Karpas-422 (cell line): ENCODE data around the gene DGKB. TPM values are rescaled to one million over a fixed set of nuclear protein-coding genes. Genes with fewer than 3 reads are reported as not detected.

Experiments
- DNase-seq: peaks from one replicate; pipeline ENCODE4 v3.0.0-alpha.2; 2015
- H2AFZ ChIP-seq: fragments of 200-600 bp; sonication (generic); 2 replicates; pipeline ENCODE4 v1.6.1; 2014; ENCODE audit warnings: antibody characterized with exemption, low read length, mixed read lengths
- H3K27ac ChIP-seq: fragments of 200-600 bp; sonication (generic); 2 replicates; pipeline ENCODE4 v1.5.1; 2014; ENCODE audit warnings: mild to moderate bottlenecking, low read length, moderate library complexity
- H3K27me3 ChIP-seq: fragments of 200-600 bp; sonication (generic); 2 replicates; pipeline ENCODE4 v1.6.1; 2014; ENCODE audit warnings: low read length, mixed read lengths
- H3K36me3 ChIP-seq: fragments of 200-600 bp; sonication (generic); 2 replicates; pipeline ENCODE4 v1.6.1; 2014; ENCODE audit warnings: low read length, mixed read lengths; ENCODE audit not compliant: insufficient read depth
- H3K4me1 ChIP-seq: fragments of 200-600 bp; sonication (generic); 2 replicates; pipeline ENCODE4 v1.6.1; 2014; ENCODE audit warnings: mild to moderate bottlenecking, low read length, mixed read lengths
- H3K4me2 ChIP-seq: fragments of 200-600 bp; sonication (generic); 2 replicates; pipeline ENCODE4 v1.6.1; 2014; ENCODE audit warnings: low read length, low read depth, mild to moderate bottlenecking; ENCODE audit not compliant: poor library complexity, severe bottlenecking
- H3K4me3 ChIP-seq: fragments of 200-600 bp; sonication (generic); 2 replicates; pipeline ENCODE4 v1.5.1; 2014; ENCODE audit warnings: mild to moderate bottlenecking, antibody characterized with exemption, low read length, mixed read lengths
- H3K79me2 ChIP-seq: fragments of 200-600 bp; sonication (generic); 2 replicates; pipeline ENCODE4 v1.6.1; 2014; ENCODE audit warnings: mild to moderate bottlenecking, low read length, mixed read lengths
- H3K9ac ChIP-seq: fragments of 200-600 bp; sonication (generic); 2 replicates; pipeline ENCODE4 v1.6.0; 2014; ENCODE audit warnings: low read length
- H3K9me2 ChIP-seq: fragments of 200-600 bp; sonication (generic), shearing (Covaris generic); replicated peaks from 2 replicates; pipeline ENCODE4 v1.6.0; 2014; ENCODE audit warnings: mild to moderate bottlenecking, low read length, moderate library complexity; ENCODE audit not compliant: insufficient read depth
- H3K9me3 ChIP-seq: fragments of 300-700, 200-600 bp; sonication (generic); 2 replicates; pipeline ENCODE4 v1.6.1; 2014; ENCODE audit warnings: low read length, mixed read lengths
- H4K20me1 ChIP-seq: fragments of 200-600 bp; sonication (generic); 2 replicates; pipeline ENCODE4 v1.6.1; 2014; ENCODE audit warnings: mild to moderate bottlenecking, antibody characterized with exemption, low read length, low read depth; ENCODE audit not compliant: insufficient read depth
- total RNA-seq: library from RNA; depleted of rRNA; stranded (reverse); fragments of >200 nt; shearing (Covaris generic); gene quantifications from 2 replicates; pipeline ENCODE4 v1.2.3, GENCODE V29; 2014; ENCODE audit warnings: low replicate concordance

DGKB gene
- total RNA-seq, 1 experiment from 2014 or later: not detected

GRCh38 chr7:14449291-14449690 lies 453.3 kb downstream of the DGKB start:
- Histone ChIP-seq H3K36me3 (no peaks in the 10 kb centered on the region), H3K4me2 (no peak overlapping the region), H2AFZ (no peak overlapping the region), H3K27ac (no peak overlapping the region), H4K20me1 (no peaks in the 10 kb centered on the region), H3K79me2 (no peaks in the 10 kb centered on the region), H3K4me1 (peaks cover 4% of the 10 kb centered on the region; the same call in 1 of the 2 replicates), H3K27me3 (no peaks in the 10 kb centered on the region), H3K9me2 (no peaks in the 10 kb centered on the region), H3K9ac (no peak overlapping the region), H3K9me3 (no peaks in the 10 kb centered on the region), H3K4me3 (no peak overlapping the region)
- DNase-seq: no peak

- Histone ChIP-seq H4K20me1 (no peaks in the 10 kb centered on the region), H3K4me1 (peaks cover 4% of the 10 kb centered on the region; the same call in 1 of the 2 replicates), H3K27ac (no peak overlapping the region), H2AFZ (no peak overlapping the region), H3K9ac (no peak overlapping the region), H3K9me2 (no peaks in the 10 kb centered on the region), H3K9me3 (no peaks in the 10 kb centered on the region), H3K4me2 (no peak overlapping the region), H3K4me3 (no peak overlapping the region), H3K27me3 (no peaks in the 10 kb centered on the region), H3K79me2 (no peaks in the 10 kb centered on the region), H3K36me3 (no peaks in the 10 kb centered on the region)
- no peak for DNase-seq
Observed at GRCh38 chr7:14446829-14447228, 455.7 kb downstream of the DGKB start.

DNA sequence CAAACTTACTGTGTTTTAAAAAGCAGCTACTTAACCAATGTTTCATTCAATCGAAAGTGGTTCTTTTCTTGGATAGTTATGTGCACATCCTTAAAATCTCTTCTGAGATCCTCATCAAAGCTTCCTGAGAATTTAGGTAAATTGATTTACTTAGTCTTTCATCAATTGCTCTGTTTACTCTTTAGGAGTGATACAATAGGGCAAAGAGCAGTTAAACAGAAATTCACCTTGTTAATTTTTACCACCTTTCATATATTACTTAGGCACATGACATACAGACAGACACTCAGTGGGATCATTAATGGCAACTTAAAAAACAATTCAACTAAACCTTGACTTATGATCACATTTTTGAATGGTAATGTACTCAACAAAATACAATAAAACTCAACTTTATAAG lies 456.3 kb downstream of the DGKB start:
- peaks cover 4% of the 10 kb centered on the region; the same call in 1 of the 2 replicates for H3K4me1 ChIP-seq
- no peaks in the 10 kb centered on the region for H3K79me2 ChIP-seq
- no peak overlapping the region for H3K9ac ChIP-seq
- no peaks in the 10 kb centered on the region for H3K9me3 ChIP-seq
- no peaks in the 10 kb centered on the region for H3K27me3 ChIP-seq
- no peak overlapping the region for H3K4me3 ChIP-seq
- H3K9me2 ChIP-seq: no peaks in the 10 kb centered on the region
- H3K36me3 ChIP-seq: no peaks in the 10 kb centered on the region
- H2AFZ ChIP-seq: no peak overlapping the region
- no peak overlapping the region for H3K27ac ChIP-seq
- H4K20me1 ChIP-seq: no peaks in the 10 kb centered on the region
- DNase-seq: no peak
- no peak overlapping the region for H3K4me2 ChIP-seq

DNA sequence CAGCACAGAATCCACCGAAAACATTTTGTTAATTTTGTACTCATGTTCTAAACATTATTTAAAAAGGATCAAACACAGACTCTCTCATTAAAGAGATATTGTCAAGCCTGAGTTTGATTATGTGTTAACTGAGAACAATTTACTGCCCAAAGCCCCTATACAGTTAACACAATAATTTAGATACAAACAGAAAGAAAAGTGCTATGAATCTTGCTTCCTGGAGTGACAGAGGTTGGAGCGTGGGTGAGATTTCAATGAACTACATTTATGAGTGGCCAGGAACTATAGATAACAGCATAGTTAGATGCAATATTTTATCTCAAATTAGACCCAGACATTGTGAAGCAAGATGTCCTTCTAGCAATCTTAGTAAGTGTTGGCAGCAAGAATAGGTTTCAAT lies 464.2 kb downstream of the DGKB start:
- no peak overlapping the region for H2AFZ ChIP-seq

DNA sequence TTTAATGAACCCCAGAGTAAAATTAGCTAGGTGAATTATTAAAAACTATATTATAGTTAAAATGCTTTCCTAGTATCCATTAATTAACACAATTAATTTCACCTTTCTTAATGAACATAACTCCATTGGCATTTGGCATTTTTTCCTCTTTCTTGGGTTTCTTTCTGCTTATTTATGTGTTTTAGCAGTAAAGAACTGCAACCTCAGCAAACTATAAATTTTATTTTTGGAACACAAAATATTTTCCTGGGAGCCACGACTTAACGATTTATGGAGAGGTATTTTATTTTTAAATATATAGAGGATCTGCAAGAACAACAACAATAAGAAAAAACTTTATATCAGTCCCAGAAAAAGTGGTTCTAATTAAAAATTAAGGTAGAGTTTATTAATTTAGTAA lies 465.7 kb downstream of the DGKB start:
- no peak overlapping the region for H2AFZ ChIP-seq
- no peak overlapping the region for H3K4me3 ChIP-seq
- no peaks in the 10 kb centered on the region for H3K27me3 ChIP-seq
- H3K9me2 ChIP-seq: no peaks in the 10 kb centered on the region
- H3K79me2 ChIP-seq: no peaks in the 10 kb centered on the region
- no peaks in the 10 kb centered on the region for H3K36me3 ChIP-seq
- H4K20me1 ChIP-seq: no peaks in the 10 kb centered on the region
- H3K9me3 ChIP-seq: no peaks in the 10 kb centered on the region
- H3K4me2 ChIP-seq: no peak overlapping the region
- DNase-seq: no peak
- no peak overlapping the region for H3K9ac ChIP-seq
- no peaks in the 10 kb centered on the region for H3K4me1 ChIP-seq
- no peak overlapping the region for H3K27ac ChIP-seq

More for the DNA sequence above, 464.2 kb downstream of the DGKB start:
- Histone ChIP-seq H3K27ac (no peak overlapping the region), H3K36me3 (no peaks in the 10 kb centered on the region), H3K4me2 (no peak overlapping the region), H3K9me3 (no peaks in the 10 kb centered on the region), H3K27me3 (no peaks in the 10 kb centered on the region), H3K4me3 (no peak overlapping the region), H3K9me2 (no peaks in the 10 kb centered on the region), H3K79me2 (no peaks in the 10 kb centered on the region), H3K4me1 (no peaks in the 10 kb centered on the region), H3K9ac (no peak overlapping the region), H4K20me1 (no peaks in the 10 kb centered on the region)
- DNase-seq: no peak

- Histone ChIP-seq H2AFZ (no peak overlapping the region), H3K9me2 (no peaks in the 10 kb centered on the region), H3K4me2 (no peak overlapping the region), H4K20me1 (no peaks in the 10 kb centered on the region), H3K9me3 (no peaks in the 10 kb centered on the region), H3K4me1 (no peaks in the 10 kb centered on the region), H3K27me3 (no peaks in the 10 kb centered on the region), H3K79me2 (no peaks in the 10 kb centered on the region), H3K27ac (no peak overlapping the region), H3K9ac (no peak overlapping the region), H3K4me3 (no peak overlapping the region), H3K36me3 (no peaks in the 10 kb centered on the region)
- DNase-seq: no peak
Observed at GRCh38 chr7:14432924-14433323, 469.6 kb downstream of the DGKB start.

- Histone ChIP-seq H3K4me2 (no peak overlapping the region), H3K4me1 (no peaks in the 10 kb centered on the region), H2AFZ (no peak overlapping the region), H3K27ac (no peak overlapping the region), H4K20me1 (no peaks in the 10 kb centered on the region), H3K9me3 (no peaks in the 10 kb centered on the region), H3K79me2 (no peaks in the 10 kb centered on the region), H3K4me3 (no peak overlapping the region), H3K9ac (no peak overlapping the region), H3K27me3 (no peaks in the 10 kb centered on the region), H3K9me2 (no peaks in the 10 kb centered on the region), H3K36me3 (no peaks in the 10 kb centered on the region)
- DNase-seq: no peak
Observed at GRCh38 chr7:14430926-14431325, 471.6 kb downstream of the DGKB start.

DNA sequence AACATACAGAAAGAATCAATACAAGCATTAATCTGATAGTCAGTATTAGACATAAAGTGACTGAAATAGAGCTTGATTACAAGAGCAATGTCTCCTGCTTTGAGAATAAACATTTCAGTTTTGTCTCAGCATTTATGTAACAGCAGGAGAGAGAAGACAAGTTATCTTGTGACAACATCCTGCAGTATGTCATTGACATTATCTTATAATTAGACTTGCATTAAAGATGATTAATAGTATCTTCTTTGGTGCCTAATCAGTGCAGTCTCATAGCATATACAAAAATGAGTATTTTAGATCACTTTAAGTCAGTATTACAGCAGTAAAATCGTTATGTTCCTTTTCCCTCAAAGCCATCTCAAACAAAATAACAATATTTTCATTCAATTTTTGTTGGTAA lies 477.0 kb downstream of the DGKB start:
- Histone ChIP-seq H2AFZ (no peak overlapping the region), H3K9me2 (no peaks in the 10 kb centered on the region), H4K20me1 (no peaks in the 10 kb centered on the region), H3K4me3 (no peak overlapping the region), H3K4me1 (no peaks in the 10 kb centered on the region), H3K9me3 (no peaks in the 10 kb centered on the region), H3K36me3 (no peaks in the 10 kb centered on the region), H3K79me2 (no peaks in the 10 kb centered on the region), H3K9ac (no peak overlapping the region), H3K4me2 (no peak overlapping the region), H3K27me3 (no peaks in the 10 kb centered on the region), H3K27ac (no peak overlapping the region)
- no peak for DNase-seq

- Histone ChIP-seq H3K4me2 (no peak overlapping the region), H3K9ac (no peak overlapping the region), H3K4me1 (no peaks in the 10 kb centered on the region), H4K20me1 (no peaks in the 10 kb centered on the region), H3K27me3 (no peaks in the 10 kb centered on the region), H3K4me3 (no peak overlapping the region), H3K9me3 (no peaks in the 10 kb centered on the region), H3K36me3 (no peaks in the 10 kb centered on the region), H3K79me2 (no peaks in the 10 kb centered on the region), H2AFZ (no peak overlapping the region), H3K27ac (no peak overlapping the region), H3K9me2 (no peaks in the 10 kb centered on the region)
- no peak for DNase-seq
Observed at GRCh38 chr7:14424675-14425074, 477.9 kb downstream of the DGKB start.
